Activated B cell treated with CpG ODN at 0.5 μM for 24 hours (primary cell): ENCODE results near the gene SAXO2. TPM values are rescaled to one million over a fixed set of nuclear protein-coding genes. Genes with fewer than 3 reads are reported as not detected.

Experiments used
- ATAC-seq: fragments of 200-7000 bp; cut with Tn5 transposase; one replicate; pipeline ENCODE4 v1.10.0; 2021; ENCODE audit warnings: low read depth, mild to moderate bottlenecking, moderate library complexity
- CTCF ChIA-PET: fragments of 350-600 bp; sonication (Branson Sonifier 250); formaldehyde crosslinking; loops from one replicate; lab custom pipeline; 2021; ENCODE audit warnings: antibody characterized with exemption; lab: Charles Lee
- POLR2A ChIA-PET: fragments of 350-600 bp; sonication (Branson Sonifier 250); formaldehyde crosslinking; loops from one replicate; lab custom pipeline; 2021; ENCODE audit warnings: antibody characterized with exemption; lab: Charles Lee
- DNase-seq: peaks from one replicate; pipeline ENCODE4 v3.0.0; 2022
- H3K27ac Mint-ChIP-seq: one replicate; pipeline ENCODE4 v1.8.0; 2020; ENCODE audit warnings: mixed read lengths
- H3K27me3 Mint-ChIP-seq: one replicate; pipeline ENCODE4 v1.8.0; 2021; ENCODE audit warnings: mixed read lengths
- H3K36me3 Mint-ChIP-seq: one replicate; pipeline ENCODE4 v1.8.0; 2021; ENCODE audit warnings: low read depth, mixed read lengths
- H3K4me1 Mint-ChIP-seq: one replicate; pipeline ENCODE4 v1.8.0; 2021; ENCODE audit warnings: mixed read lengths
- H3K4me3 Mint-ChIP-seq: one replicate; pipeline ENCODE4 v1.8.0; 2020; ENCODE audit warnings: mild to moderate bottlenecking, mixed read lengths
- H3K9me3 Mint-ChIP-seq: one replicate; pipeline ENCODE4 v1.8.0; 2020; ENCODE audit warnings: mixed read lengths
- CTCF ChIP-seq: fragments of 200-600 bp; IDR thresholded peaks from one replicate; pipeline ENCODE4 v1.8.0; 2022; ENCODE audit warnings: antibody characterized with exemption, mild to moderate bottlenecking
- intact Hi-C: fragments of 100-400 bp; cut with micrococcal nuclease; formaldehyde crosslinking; loops from one replicate; pipeline ENCODE4 v1.15.1; 2024
- total RNA-seq: library from RNA; stranded (reverse); gene quantifications from 2 replicates; pipeline ENCODE4 v1.2.3, GENCODE V29; 2022

The SAXO2 gene
- total RNA-seq, 1 donor from 2014 or later: 24.9 TPM

GRCh38 chr15:82300883-82301282 is 38.3 kb downstream of the SAXO2 start:
- intact Hi-C loops: no loop called here
- no peak for DNase-seq
- Mint-ChIP-seq H3K36me3 (no peaks in the 10 kb centered on the region), H3K27me3 (peaks cover 5% of the 10 kb centered on the region), H3K27ac (no peak overlapping the region), H3K4me3 (no peak overlapping the region), H3K4me1 (peaks cover 2% of the 10 kb centered on the region), H3K9me3 (no peaks in the 10 kb centered on the region)
- TF ChIP-seq CTCF: no peak
- ChIA-PET POLR2A (no interaction called here), CTCF (no interaction called here)
- no peak for ATAC-seq

- no peaks in the 10 kb centered on the region for H3K9me3 Mint-ChIP-seq
- ChIA-PET POLR2A (no interaction called here), CTCF (no interaction called here)
- no peak for TF ChIP-seq CTCF
- DNase-seq (no peak), ATAC-seq (no peak)
- H3K4me3 Mint-ChIP-seq: no peak overlapping the region
- intact Hi-C loops: no loop called here
- no peaks in the 10 kb centered on the region for H3K36me3 Mint-ChIP-seq
- H3K4me1 Mint-ChIP-seq: peaks cover 2% of the 10 kb centered on the region
- H3K27me3 Mint-ChIP-seq: peaks cover 5% of the 10 kb centered on the region
- H3K27ac Mint-ChIP-seq: no peak overlapping the region
Measured at GRCh38 chr15:82301296-82302016, 38.8 kb downstream of the SAXO2 start.

- ChIA-PET CTCF (no interaction called here), POLR2A (no interaction called here)
- H3K4me1 Mint-ChIP-seq: no peaks in the 10 kb centered on the region
- H3K4me3 Mint-ChIP-seq: no peak overlapping the region
- TF ChIP-seq CTCF: no peak
- H3K36me3 Mint-ChIP-seq: no peaks in the 10 kb centered on the region
- DNase-seq (no peak), ATAC-seq (no peak)
- H3K9me3 Mint-ChIP-seq: no peaks in the 10 kb centered on the region
- intact Hi-C loops: no loop called here
- peaks cover 5% of the 10 kb centered on the region for H3K27me3 Mint-ChIP-seq
- H3K27ac Mint-ChIP-seq: no peak overlapping the region
Measured at GRCh38 chr15:82303956-82304777, 41.5 kb downstream of the SAXO2 start.

GRCh38 chr15:82304778-82305090 is 42.1 kb downstream of the SAXO2 start:
- Mint-ChIP-seq H3K27me3 (peaks cover 5% of the 10 kb centered on the region), H3K9me3 (peaks cover under 1% of the 10 kb centered on the region), H3K4me1 (no peaks in the 10 kb centered on the region), H3K27ac (no peak overlapping the region), H3K36me3 (no peaks in the 10 kb centered on the region), H3K4me3 (no peak overlapping the region)
- DNase-seq (no peak), ATAC-seq (no peak)
- intact Hi-C loops: no loop called here
- no peak for TF ChIP-seq CTCF
- ChIA-PET CTCF (no interaction called here), POLR2A (no interaction called here)

- peaks cover 5% of the 10 kb centered on the region for H3K27me3 Mint-ChIP-seq
- TF ChIP-seq CTCF: no peak
- intact Hi-C loops: no loop called here
- ATAC-seq (no peak), DNase-seq (no peak)
- ChIA-PET CTCF (no interaction called here), POLR2A (no interaction called here)
- no peak overlapping the region for H3K4me3 Mint-ChIP-seq
- H3K4me1 Mint-ChIP-seq: no peaks in the 10 kb centered on the region
- H3K27ac Mint-ChIP-seq: no peak overlapping the region
- H3K9me3 Mint-ChIP-seq: peaks cover 7% of the 10 kb centered on the region
- H3K36me3 Mint-ChIP-seq: no peaks in the 10 kb centered on the region
Measured at GRCh38 chr15:82305621-82306048, 43.0 kb downstream of the SAXO2 start.
